A549 (cell line): ENCODE measurements around the gene SPTBN5.

ENCODE experiments used
- EP300 ChIP-seq, 2 experiments: fragments of >200 bp; sonication (Bioruptor Twin); formaldehyde crosslinking; IDR thresholded peaks; 2 replicates in 1 of 2; 3 replicates in 1 of 2; pipeline ENCODE4 v1.6.1; 2016 to 2017
- TF ChIP-seq, protein P1 (sequence below): fragments of 250-450 bp; sonication (Bioruptor Pico); IDR thresholded peaks from 2 replicates; pipeline ENCODE4 v1.5.0; 2021; ENCODE audit warnings: mild to moderate bottlenecking, moderate library complexity, borderline replicate concordance
- TF ChIP-seq, protein P2 (sequence below): fragments of >200 bp; sonication (Bioruptor Twin); formaldehyde crosslinking; IDR thresholded peaks from 3 replicates; pipeline ENCODE4 v1.5.1; 2016

DNA sequence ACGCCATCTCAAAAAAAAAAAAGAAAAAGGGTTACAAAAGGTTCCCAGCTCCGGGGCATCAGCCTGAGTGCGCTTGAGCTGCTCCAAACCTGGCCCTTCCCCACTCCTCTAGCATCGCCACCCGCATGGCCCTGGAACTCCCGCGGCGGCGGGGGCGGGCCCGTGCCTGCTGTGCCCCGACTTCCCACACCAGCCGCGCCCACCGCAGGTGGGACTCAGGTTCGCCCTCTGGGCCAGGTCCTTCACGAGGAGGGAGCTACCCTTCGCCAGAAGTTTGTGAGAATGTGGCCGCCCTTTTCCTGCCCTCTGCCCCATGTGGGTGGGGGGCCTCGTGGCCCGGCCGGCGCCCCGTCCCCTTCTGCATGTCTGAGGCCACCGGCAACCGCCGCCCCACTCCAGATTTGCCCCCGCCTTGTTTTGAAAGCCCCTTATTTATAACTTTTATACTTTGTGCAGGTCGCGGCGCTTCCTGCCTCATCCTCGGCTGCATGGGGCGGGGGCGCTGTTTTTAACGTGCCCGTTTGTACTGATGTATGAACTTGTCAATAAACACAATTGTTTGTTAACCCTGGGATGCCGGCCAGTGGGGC, 66.5 kb downstream of the SPTBN5 start:
- TF ChIP-seq, protein P1, sequence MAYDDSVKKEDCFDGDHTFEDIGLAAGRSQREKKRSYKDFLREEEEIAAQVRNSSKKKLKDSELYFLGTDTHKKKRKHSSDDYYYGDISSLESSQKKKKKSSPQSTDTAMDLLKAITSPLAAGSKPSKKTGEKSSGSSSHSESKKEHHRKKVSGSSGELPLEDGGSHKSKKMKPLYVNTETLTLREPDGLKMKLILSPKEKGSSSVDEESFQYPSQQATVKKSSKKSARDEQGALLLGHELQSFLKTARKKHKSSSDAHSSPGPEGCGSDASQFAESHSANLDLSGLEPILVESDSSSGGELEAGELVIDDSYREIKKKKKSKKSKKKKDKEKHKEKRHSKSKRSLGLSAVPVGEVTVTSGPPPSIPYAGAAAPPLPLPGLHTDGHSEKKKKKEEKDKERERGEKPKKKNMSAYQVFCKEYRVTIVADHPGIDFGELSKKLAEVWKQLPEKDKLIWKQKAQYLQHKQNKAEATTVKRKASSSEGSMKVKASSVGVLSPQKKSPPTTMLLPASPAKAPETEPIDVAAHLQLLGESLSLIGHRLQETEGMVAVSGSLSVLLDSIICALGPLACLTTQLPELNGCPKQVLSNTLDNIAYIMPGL (CRISPR knock-in tag), result no peak
- TF ChIP-seq, protein P2, sequence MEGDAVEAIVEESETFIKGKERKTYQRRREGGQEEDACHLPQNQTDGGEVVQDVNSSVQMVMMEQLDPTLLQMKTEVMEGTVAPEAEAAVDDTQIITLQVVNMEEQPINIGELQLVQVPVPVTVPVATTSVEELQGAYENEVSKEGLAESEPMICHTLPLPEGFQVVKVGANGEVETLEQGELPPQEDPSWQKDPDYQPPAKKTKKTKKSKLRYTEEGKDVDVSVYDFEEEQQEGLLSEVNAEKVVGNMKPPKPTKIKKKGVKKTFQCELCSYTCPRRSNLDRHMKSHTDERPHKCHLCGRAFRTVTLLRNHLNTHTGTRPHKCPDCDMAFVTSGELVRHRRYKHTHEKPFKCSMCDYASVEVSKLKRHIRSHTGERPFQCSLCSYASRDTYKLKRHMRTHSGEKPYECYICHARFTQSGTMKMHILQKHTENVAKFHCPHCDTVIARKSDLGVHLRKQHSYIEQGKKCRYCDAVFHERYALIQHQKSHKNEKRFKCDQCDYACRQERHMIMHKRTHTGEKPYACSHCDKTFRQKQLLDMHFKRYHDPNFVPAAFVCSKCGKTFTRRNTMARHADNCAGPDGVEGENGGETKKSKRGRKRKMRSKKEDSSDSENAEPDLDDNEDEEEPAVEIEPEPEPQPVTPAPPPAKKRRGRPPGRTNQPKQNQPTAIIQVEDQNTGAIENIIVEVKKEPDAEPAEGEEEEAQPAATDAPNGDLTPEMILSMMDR, result no peak
- TF ChIP-seq EP300 (IDR thresholded peaks at IDR 0.05), result no peak
